GM06990 (cell line): ENCODE results near the gene CROCC.
A peak's percentile ranks its signal among the peaks of the same experiment; 100 is the strongest.
"Not testable (repeated sequence)": the region's sequence is repeated elsewhere in the genome, so short reads cannot be mapped to it uniquely, and the experiment has no call there.

Experiments used
- DNase-seq: peaks from one replicate; pipeline ENCODE4 v3.0.0-alpha.2; 2011; ENCODE audit not compliant: insufficient read length; ENCODE audit errors: extremely low read depth
- H3K27me3 ChIP-seq: replicated peaks from 2 replicates; pipeline ENCODE4 v1.6.0; 2011; ENCODE audit warnings: low read length; ENCODE audit not compliant: control insufficient read depth, insufficient read depth
- H3K36me3 ChIP-seq: 2 replicates; pipeline ENCODE4 v1.5.1; 2011; ENCODE audit warnings: low read length; ENCODE audit not compliant: control insufficient read depth, insufficient read depth
- H3K4me3 ChIP-seq: replicated peaks from 2 replicates; pipeline ENCODE4 v1.5.1; 2011; ENCODE audit warnings: low read depth, mild to moderate bottlenecking, control low read depth, low read length
- CTCF ChIP-seq: IDR thresholded peaks from 2 replicates; pipeline ENCODE4 v1.5.1; 2011; ENCODE audit warnings: low read length, control low read depth, mild to moderate bottlenecking, inconsistent platforms; ENCODE audit not compliant: insufficient read depth, poor library complexity, severe bottlenecking

CROCC gene

GRCh38 chr1:16905110-16905867, 16.4 kb upstream of the CROCC start:
- TF ChIP-seq CTCF, result no peak
- Histone ChIP-seq H3K4me3 (peak overlapping the region; percentile 60), H3K27me3 (no peaks in the 10 kb centered on the region), H3K36me3 (no peaks in the 10 kb centered on the region)
- peak; percentile 90 for DNase-seq

- no peak for TF ChIP-seq CTCF
- no peak for DNase-seq
- no peaks in the 10 kb centered on the region for H3K36me3 ChIP-seq
- no peaks in the 10 kb centered on the region for H3K27me3 ChIP-seq
- H3K4me3 ChIP-seq, result no peak overlapping the region
Observed at GRCh38 chr1:16905868-16906702, 15.6 kb upstream of the CROCC start.

- TF ChIP-seq CTCF, result no peak
- DNase-seq, result no peak
- H3K36me3 ChIP-seq, result no peaks in the 10 kb centered on the region
Observed at GRCh38 chr1:16906873-16907272, 14.9 kb upstream of the CROCC start.

GRCh38 chr1:16907870-16908758, 13.6 kb upstream of the CROCC start:
- no peaks in the 10 kb centered on the region; the same call in 1 of the 2 replicates for H3K27me3 ChIP-seq
- no peak overlapping the region for H3K4me3 ChIP-seq
- TF ChIP-seq CTCF, result no peak
- no peak for DNase-seq
- H3K36me3 ChIP-seq, result no peaks in the 10 kb centered on the region

More at GRCh38 chr1:16906873-16907272, 14.9 kb upstream of the CROCC start:
- H3K4me3 ChIP-seq, result no peak overlapping the region
- no peaks in the 10 kb centered on the region for H3K27me3 ChIP-seq

GRCh38 chr1:16911851-16912721, 9.6 kb upstream of the CROCC start:
- H3K27me3 ChIP-seq, DNase-seq, H3K4me3 ChIP-seq, H3K36me3 ChIP-seq: not testable (repeated sequence)

GRCh38 chr1:16912742-16913141, 9.0 kb upstream of the CROCC start:
- not testable (repeated sequence) for H3K4me3 ChIP-seq, DNase-seq, H3K27me3 ChIP-seq, H3K36me3 ChIP-seq
